SK-N-SH (cell line): Measurements from ENCODE around the gene NDUFS7. TPM values are rescaled to one million over a fixed set of nuclear protein-coding genes. Genes with fewer than 3 reads are reported as not detected.
A peak's percentile ranks its signal among the peaks of the same experiment; 100 is the strongest.

Experiments
- CTCF ChIA-PET: fragments of 300-600, 350-600 bp; formaldehyde crosslinking; extraction: SDS; loops from one replicate; lab custom pipeline; 2021; lab: Yijun Ruan, JAX
- POLR2A ChIA-PET: fragments of 350-600 bp; sonication (Branson Sonifier 250); formaldehyde crosslinking; extraction: SDS; loops from one replicate; lab custom pipeline; 2020; ENCODE audit warnings: antibody characterized with exemption, inconsistent platforms; lab: Yijun Ruan, JAX
- DNase-seq: peaks from one replicate; pipeline ENCODE4 v3.0.0; 2012
- H2AFZ ChIP-seq: fragments of 200-600 bp; sonication (generic); 2 replicates; pipeline ENCODE4 v1.8.1; 2016; ENCODE audit warnings: antibody characterized with exemption, mild to moderate bottlenecking, low read depth
- H3F3A ChIP-seq: fragments of 200-600 bp; sonication (generic); replicated peaks from 2 replicates; pipeline ENCODE3; 2016; ENCODE audit warnings: antibody characterized with exemption, mild to moderate bottlenecking; ENCODE audit not compliant: insufficient read depth
- H3K27ac ChIP-seq, 2 experiments: fragments of 200-500 bp in 1 of 2; fragments of 200-600 bp in 1 of 2; sonication (Bioruptor generic) in 1 of 2; sonication (generic), shearing (Covaris generic) in 1 of 2; 2 replicates each; pipeline versions ENCODE4 v1.5.1 to v1.6.1; 2014 to 2016; ENCODE audit warnings: low read depth in 2 of 2, inconsistent platforms in 1 of 2, low read length in 1 of 2, mild to moderate bottlenecking in 1 of 2, mixed read lengths in 1 of 2
- H3K27me3 ChIP-seq: fragments of 200-600 bp; sonication (generic), shearing (Covaris generic); 2 replicates; pipeline ENCODE4 v1.6.1; 2016; ENCODE audit warnings: mixed run types; ENCODE audit not compliant: insufficient read depth
- H3K36me3 ChIP-seq, 2 experiments: fragments of 200-500 bp in 1 of 2; fragments of 200-600 bp in 1 of 2; sonication (Bioruptor generic) in 1 of 2; sonication (generic) in 1 of 2; replicated peaks in 1 of 2; 2 replicates each; pipeline versions ENCODE3 to v1.5.1; 2014 to 2016; ENCODE audit warnings: low read length in 1 of 2, mild to moderate bottlenecking in 1 of 2; ENCODE audit not compliant: insufficient read depth in 2 of 2, control insufficient read depth in 1 of 2
- H3K4me1 ChIP-seq, 2 experiments: fragments of 200-500 bp in 1 of 2; fragments of 200-600 bp in 1 of 2; sonication (Bioruptor generic) in 1 of 2; sonication (generic), shearing (Covaris generic) in 1 of 2; 2 replicates each; pipeline versions ENCODE4 v1.5.1 to v1.6.1; 2014 to 2016; ENCODE audit warnings: low read depth in 1 of 2, low read length in 1 of 2, mixed run types in 1 of 2; ENCODE audit not compliant: insufficient read depth in 2 of 2, control insufficient read depth in 1 of 2
- H3K4me2 ChIP-seq: fragments of 200-600 bp; sonication (generic), shearing (Covaris generic); 2 replicates; pipeline ENCODE4 v1.6.1; 2017; ENCODE audit warnings: mixed run types
- H3K4me3 ChIP-seq, 2 experiments: fragments of 200-500 bp in 1 of 2; fragments of 200-600 bp in 1 of 2; sonication (Bioruptor generic) in 1 of 2; sonication (generic), shearing (Covaris generic) in 1 of 2; 2 replicates each; pipeline versions ENCODE4 v1.5.1 to v1.8.1; 2014 to 2016; ENCODE audit warnings: low read depth in 2 of 2, inconsistent platforms in 1 of 2, low read length in 1 of 2, mild to moderate bottlenecking in 1 of 2, mixed read lengths in 1 of 2, moderate library complexity in 1 of 2
- H3K79me2 ChIP-seq: fragments of 200-600 bp; sonication (generic); 2 replicates; pipeline ENCODE4 v1.8.1; 2017; ENCODE audit warnings: mild to moderate bottlenecking; ENCODE audit not compliant: insufficient read depth
- H3K9ac ChIP-seq: fragments of 200-600 bp; sonication (generic); 2 replicates; pipeline ENCODE4 v1.6.1; 2017; ENCODE audit warnings: mixed run types
- H3K9me2 ChIP-seq: fragments of 200-600 bp; sonication (generic); 2 replicates; pipeline ENCODE4 v1.6.1; 2017; ENCODE audit warnings: mixed run types
- H3K9me3 ChIP-seq: fragments of 200-600 bp; sonication (generic); 2 replicates; pipeline ENCODE4 v1.6.1; 2017; ENCODE audit warnings: mixed run types, mild to moderate bottlenecking, moderate library complexity
- H4K20me1 ChIP-seq: fragments of 200-600 bp; sonication (generic); 2 replicates; pipeline ENCODE4 v1.6.1; 2017; ENCODE audit warnings: mild to moderate bottlenecking, mixed run types; ENCODE audit not compliant: insufficient read depth
- ELF1 ChIP-seq: IDR thresholded peaks from 2 replicates; pipeline ENCODE4 v1.4.0; 2012
- EP300 ChIP-seq, 2 experiments: IDR thresholded peaks; 2 replicates each; pipeline versions ENCODE4 v1.4.0 to v1.6.1; 2012; ENCODE audit warnings: borderline replicate concordance in 1 of 2, low read depth in 1 of 2, low read length in 1 of 2
- EZH2phosphoT487 ChIP-seq: fragments of 200-600 bp; sonication (generic); IDR thresholded peaks from 2 replicates; pipeline ENCODE4 v1.6.1; 2017; ENCODE audit warnings: low read depth, mixed run types, mild to moderate bottlenecking, antibody characterized with exemption, moderate library complexity, borderline replicate concordance
- FOSL2 ChIP-seq: IDR thresholded peaks from 2 replicates; pipeline ENCODE4 v1.4.0; 2012; ENCODE audit warnings: low read depth, mild to moderate bottlenecking, moderate library complexity, borderline replicate concordance
- FOXJ3 ChIP-seq: sonication (generic); formaldehyde crosslinking; IDR thresholded peaks from 2 replicates; pipeline ENCODE4 v1.5.1; 2020; ENCODE audit warnings: mild to moderate bottlenecking, missing genetic modification reagents
- FOXM1 ChIP-seq: IDR thresholded peaks from 2 replicates; pipeline ENCODE4 v1.4.0; 2012; ENCODE audit warnings: low read depth, mild to moderate bottlenecking
- GATA2 ChIP-seq: sonication (generic); formaldehyde crosslinking; IDR thresholded peaks from 2 replicates; pipeline ENCODE4 v1.5.0; 2020; ENCODE audit warnings: mild to moderate bottlenecking, missing genetic modification reagents
- IRF3 ChIP-seq: fragments of 150-350 bp; IDR thresholded peaks from 2 replicates; pipeline ENCODE4 v1.6.1; 2016; ENCODE audit warnings: mild to moderate bottlenecking, low read depth, low read length
- JUND ChIP-seq: IDR thresholded peaks from 2 replicates; pipeline ENCODE4 v1.4.0; 2012
- MAX ChIP-seq: IDR thresholded peaks from 2 replicates; pipeline ENCODE4 v1.4.0; 2012; ENCODE audit warnings: low read depth
- MEF2A ChIP-seq: IDR thresholded peaks from 2 replicates; pipeline ENCODE4 v1.4.0; 2012; ENCODE audit warnings: low read depth, borderline replicate concordance
- NRF1 ChIP-seq: IDR thresholded peaks from 2 replicates; pipeline ENCODE4 v1.6.1; 2012; ENCODE audit warnings: low read depth, mild to moderate bottlenecking, low read length
- PBX3 ChIP-seq: IDR thresholded peaks from 2 replicates; pipeline ENCODE4; 2012
- RAD21 ChIP-seq: IDR thresholded peaks from 2 replicates; pipeline ENCODE4 v1.6.1; 2012; ENCODE audit warnings: mild to moderate bottlenecking, low read length
- RCOR1 ChIP-seq: fragments of 150-350 bp; IDR thresholded peaks from 2 replicates; pipeline ENCODE4 v1.6.1; 2017; ENCODE audit warnings: antibody characterized with exemption, low read length
- RFX5 ChIP-seq: IDR thresholded peaks from 2 replicates; pipeline ENCODE4 v1.6.1; 2012; ENCODE audit warnings: mild to moderate bottlenecking, improper control_type of control experiment, low read length
- RXRA ChIP-seq: IDR thresholded peaks from 2 replicates; pipeline ENCODE4 v1.4.0; 2012; ENCODE audit warnings: low read depth, mild to moderate bottlenecking, borderline replicate concordance
- SIN3A ChIP-seq: IDR thresholded peaks from 2 replicates; pipeline ENCODE4 v1.6.1; 2012; ENCODE audit warnings: low read depth, mild to moderate bottlenecking, low read length, moderate library complexity, borderline replicate concordance
- TEAD4 ChIP-seq: IDR thresholded peaks from 2 replicates; pipeline ENCODE4 v1.4.0; 2012; ENCODE audit warnings: mild to moderate bottlenecking, borderline replicate concordance; ENCODE audit not compliant: insufficient read depth
- USF2 ChIP-seq: fragments of 150-350 bp; IDR thresholded peaks from 2 replicates; pipeline ENCODE4 v1.6.1; 2017; ENCODE audit warnings: antibody characterized with exemption, low read length, low read depth, borderline replicate concordance
- YY1 ChIP-seq: IDR thresholded peaks from 2 replicates; pipeline ENCODE4 v1.4.0; 2012; ENCODE audit warnings: low read depth, mild to moderate bottlenecking
- ZBTB33 ChIP-seq: IDR thresholded peaks from 2 replicates; pipeline ENCODE4 v1.4.0; 2012; ENCODE audit warnings: low read depth, borderline replicate concordance
- WGBS: methylation state at CpG from one replicate; pipeline ENCODE4 v1.1.6; 2017; ENCODE audit warnings: low lambda C conversion rate; 5-methylcytosine and 5-hydroxymethylcytosine counted together
- polyA plus RNA-seq, 3 experiments: library from polyadenylated mRNA; depleted of rRNA; stranded (reverse); fragments of >200 nt; gene quantifications; 2 replicates each; pipeline ENCODE4 v1.2.3, GENCODE V29; 2012

Gene NDUFS7
- polyA plus RNA-seq, 1 of the 3 experiments (the other 2 are of a cell fraction), result 66.4 TPM

GRCh38 chr19:1438035-1438932 lies 54.6 kb downstream of the NDUFS7 start, which contains the start of gene RPS15:
Gene RPS15, plus strand, starts transcription at chr19:1438396. Its CDS starts 30 bp downstream, at chr19:1438426.
- Histone ChIP-seq H4K20me1 (peaks cover 50% of the 10 kb centered on the region), H3K79me2 (peaks cover 43% of the 10 kb centered on the region), H3K9ac (peak within 1 kb of the TSS; percentile 96), H3K4me3 (peak within 1 kb of the TSS; percentile 80 to 81), H3K27ac (peak within 1 kb of the TSS; percentile 81 to 82), H3K27me3 (no peaks in the 10 kb centered on the region), H3F3A (peaks cover 56% of the 10 kb centered on the region), H3K36me3 (peaks cover 35 to 51% of the 10 kb centered on the region in 2 experiments), H3K9me2 (no peaks in the 10 kb centered on the region), H3K9me3 (no peaks in the 10 kb centered on the region), H3K4me2 (peak within 1 kb of the TSS; percentile 97), H3K4me1 (peaks cover 3 to 17% of the 10 kb centered on the region in 2 experiments; a peak in 3 of 4 replicates), H2AFZ (peak within 1 kb of the TSS; percentile 79; the same call in 1 of the 2 replicates)
- peak; percentile 96 for DNase-seq
- ChIA-PET CTCF (interaction anchor here (0.7 to 2.0 kb wide), 6 partner anchors 9 to 122 kb away, joined by 3 to 9 read pairs (median 4); no protein-coding TSS in a partner anchor), POLR2A (interaction anchor here (1.1 kb wide), 1 partner anchor 169 kb away, joined by 3 read pairs; the partner anchor contains the start of gene CIRBP)
- WGBS, result 6% methylated on average over 27 of the region's 100 CpGs
- peak; percentile 91 for TF ChIP-seq ELF1
- TF ChIP-seq NRF1, result peak; percentile 50; the same call in 1 of the 2 replicates
- no peak for TF ChIP-seq RAD21
- no peak for TF ChIP-seq EZH2phosphoT487
- no peak for TF ChIP-seq RFX5
- TF ChIP-seq MEF2A, result no peak; the same call in 1 of the 2 replicates
- TF ChIP-seq TEAD4, result 0 out of 2 replicates have a peak, but pooled peaks have one; percentile 32
- no peak for TF ChIP-seq GATA2 (CRISPR knock-in tag)
- TF ChIP-seq FOXM1, result no peak
- TF ChIP-seq ZBTB33, result peak; percentile 99
- no peak for TF ChIP-seq IRF3
- 0 out of 4 replicates have a peak, but pooled peaks of 1 of the 2 experiments have one; percentile 30 for TF ChIP-seq EP300 (IDR thresholded peaks at IDR 0.05; ENCODE audit: borderline replicate concordance in 1 of 2, low read depth in 1 of 2, low read length in 1 of 2)
- TF ChIP-seq RXRA, result no peak
- TF ChIP-seq JUND, result peak; percentile 14; the same call in 1 of the 2 replicates
- peak; percentile 89 for TF ChIP-seq MAX
- peak; percentile 85 for TF ChIP-seq FOXJ3 (CRISPR knock-in tag)
- peak; percentile 37; the same call in 1 of the 2 replicates for TF ChIP-seq PBX3
- TF ChIP-seq FOSL2, result no peak
- TF ChIP-seq SIN3A, result peak; percentile 91; the same call in 1 of the 2 replicates
- TF ChIP-seq USF2, result peak; percentile 50; the same call in 1 of the 2 replicates
- peak; percentile 69 for TF ChIP-seq RCOR1
- TF ChIP-seq YY1, result peak; percentile 87
